GDM1 (cell line): Measurements from ENCODE around the gene TFR2.

ENCODE experiments used
- DNase-seq: peaks from one replicate; lab custom pipeline; 2025; lab: John Stamatoyannopoulos, UW

TFR2 gene

DNA sequence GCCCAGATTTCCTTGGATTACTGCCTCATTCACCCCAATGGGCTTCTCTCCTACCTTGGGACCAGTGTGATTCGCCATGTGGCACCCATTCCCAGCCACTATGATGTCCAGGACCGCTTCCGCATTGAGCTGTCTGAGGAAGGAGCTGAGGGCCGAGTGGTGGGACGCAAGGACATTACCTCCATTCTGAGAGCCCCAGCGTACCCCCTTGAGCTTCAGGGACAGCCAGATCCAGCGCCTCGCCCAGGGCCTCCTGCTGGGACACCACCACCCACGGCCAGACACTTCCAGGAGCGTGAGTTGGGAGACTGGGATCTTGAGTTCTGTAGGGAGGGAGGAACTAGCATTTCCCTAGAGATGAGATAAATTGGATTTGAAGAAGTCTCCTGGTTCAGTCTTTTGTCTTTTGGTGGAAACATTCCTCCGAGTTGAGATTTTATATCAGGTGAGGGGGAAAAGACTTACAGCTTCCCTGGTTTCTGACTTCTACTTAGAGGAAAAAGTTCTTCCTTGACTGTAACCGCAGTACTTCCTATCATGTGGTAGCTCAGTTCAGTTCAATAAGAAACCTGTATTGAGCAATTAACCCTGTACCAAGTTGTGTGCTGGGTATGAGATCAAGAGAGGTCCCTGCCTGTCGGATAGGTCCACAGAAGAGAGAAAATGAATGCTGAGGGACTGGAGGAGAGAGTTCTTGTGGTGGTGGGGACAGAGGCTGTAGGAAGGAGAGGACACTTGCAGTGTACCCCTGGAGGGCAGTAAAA is 27.8 kb downstream of the TFR2 start:
- no peak for DNase-seq

DNA sequence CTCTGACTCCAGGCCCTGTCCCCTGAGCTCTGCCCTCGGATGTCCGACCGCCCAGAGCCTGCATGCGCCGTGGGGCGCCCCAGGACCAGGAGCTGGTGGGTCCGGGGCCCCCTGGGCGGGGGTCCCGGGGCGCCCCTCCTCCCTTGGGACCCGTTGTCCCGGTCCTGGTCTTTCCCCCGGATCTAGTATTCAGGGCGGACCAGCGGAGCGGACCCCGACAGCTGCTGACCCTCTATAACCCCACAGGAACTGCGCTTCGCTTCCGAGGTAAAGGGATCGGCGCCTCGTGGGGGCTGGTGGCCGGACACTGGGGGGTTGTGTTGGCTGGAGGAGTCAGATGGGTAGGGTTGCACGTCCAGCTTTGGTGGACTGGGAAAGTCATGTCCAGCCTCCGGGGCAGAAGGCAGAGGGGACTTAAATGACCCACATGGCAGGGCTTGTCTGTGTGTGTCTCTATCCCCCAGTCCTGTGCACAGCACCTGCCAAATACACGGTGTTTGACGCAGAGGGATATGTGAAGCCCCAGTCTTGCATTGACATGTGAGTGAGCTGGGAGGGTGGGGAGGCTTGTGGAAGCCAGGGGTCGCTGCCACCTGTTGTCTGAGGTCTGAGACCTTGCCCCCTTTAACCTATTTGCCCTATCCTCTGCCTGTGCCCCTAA is 28.5 kb downstream of the TFR2 start:
- no peak for DNase-seq

DNA sequence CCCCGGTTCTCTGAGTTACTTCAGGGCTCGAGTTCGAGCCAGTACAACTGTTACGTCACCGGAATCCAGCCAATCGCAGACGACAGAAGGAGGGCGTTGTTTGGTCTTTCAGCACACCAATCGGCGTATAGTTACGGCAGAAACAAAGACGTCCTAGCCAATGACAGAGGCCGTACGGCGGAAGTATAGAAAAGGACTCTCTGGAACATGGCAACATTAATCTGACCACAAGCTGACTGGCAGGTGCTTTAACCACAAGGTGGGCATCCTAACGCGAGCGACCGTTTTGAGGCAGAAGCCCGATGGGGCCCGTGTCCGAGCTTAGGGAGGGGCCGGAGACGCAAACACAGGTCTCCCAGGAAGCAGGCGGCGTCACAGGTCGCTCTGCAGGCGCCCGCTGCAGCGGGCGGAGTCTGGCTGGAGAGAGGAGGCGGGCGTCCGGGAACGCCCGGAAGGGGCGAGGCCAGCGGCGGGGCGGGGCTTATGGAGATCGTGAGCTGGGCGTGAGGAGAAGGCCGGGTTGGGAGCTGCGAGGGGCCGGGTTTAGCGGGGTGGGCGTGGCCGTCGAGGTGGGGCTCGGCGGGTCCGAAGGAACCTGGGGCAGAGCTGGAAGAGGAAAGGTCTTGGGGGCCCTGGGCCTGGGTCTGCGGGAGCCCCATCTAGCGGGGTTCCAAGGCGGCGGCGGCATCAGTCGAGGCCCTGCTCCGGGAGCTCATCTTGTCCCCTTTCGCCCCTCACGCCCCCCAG is 29.2 kb downstream of the TFR2 start, which contains the start of gene MOSPD3:
TSS of gene MOSPD3 (plus strand) at position 558 of the 747 bp plus-strand sequence. CDS start 252 bp downstream, outside the sequence.
- peak; percentile 95 for DNase-seq

DNA sequence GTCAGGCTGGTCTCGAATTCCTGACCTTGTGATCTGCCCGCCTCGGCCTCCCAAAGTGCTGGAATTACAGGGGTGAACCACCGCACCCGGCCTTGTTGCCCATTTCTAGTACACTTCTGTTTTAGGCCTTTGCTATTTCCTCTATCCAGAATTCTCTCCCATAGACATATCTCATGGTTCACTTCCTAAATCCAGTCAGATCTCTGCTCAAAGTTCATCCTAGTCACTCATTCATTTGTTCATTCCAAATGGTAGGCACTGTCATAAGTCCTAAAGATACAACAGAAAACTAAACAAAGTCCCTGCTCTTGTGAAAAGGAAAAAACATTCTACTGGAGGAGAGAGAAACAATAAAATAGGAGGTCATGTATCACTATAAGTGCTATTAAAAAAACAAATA is 31.4 kb downstream of the TFR2 start:
- no peak for DNase-seq

DNA sequence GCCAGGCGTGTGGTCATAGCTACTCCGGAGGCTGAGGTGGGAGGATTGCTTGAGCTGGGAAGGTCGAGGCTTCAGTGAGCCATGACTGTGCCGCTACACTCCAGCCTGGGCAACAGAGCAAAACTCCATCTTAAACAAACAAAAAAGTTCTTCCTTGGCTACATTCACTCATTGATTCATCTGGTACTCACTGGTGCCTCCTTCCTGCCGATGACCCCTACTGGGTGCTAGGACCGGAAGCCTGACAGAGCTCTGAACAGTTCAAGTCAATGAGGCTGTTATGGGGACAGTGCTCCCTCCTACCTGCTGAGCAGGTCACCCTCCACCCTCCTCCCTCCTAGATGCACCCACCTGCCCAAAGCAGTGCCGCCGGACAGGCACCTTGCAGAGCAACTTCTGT is 34.2 kb downstream of the TFR2 start:
- DNase-seq: no peak

DNA sequence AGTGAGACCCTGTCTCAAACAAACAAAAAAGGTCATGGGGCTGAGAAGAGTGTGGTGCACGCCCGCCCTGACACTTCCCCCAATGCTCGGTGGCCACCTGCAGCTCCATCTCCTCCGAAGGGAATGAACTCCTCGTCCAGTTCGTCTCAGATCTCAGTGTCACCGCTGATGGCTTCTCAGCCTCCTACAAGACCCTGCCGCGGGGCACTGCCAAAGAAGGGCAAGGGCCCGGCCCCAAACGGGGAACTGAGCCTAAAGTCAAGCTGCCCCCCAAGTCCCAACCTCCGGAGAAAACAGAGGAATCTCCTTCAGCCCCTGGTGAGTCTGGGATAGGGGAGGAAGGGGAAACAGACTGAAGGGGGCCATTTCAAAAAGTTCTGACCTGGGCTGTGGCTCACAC is 35.0 kb downstream of the TFR2 start:
- no peak for DNase-seq

DNA sequence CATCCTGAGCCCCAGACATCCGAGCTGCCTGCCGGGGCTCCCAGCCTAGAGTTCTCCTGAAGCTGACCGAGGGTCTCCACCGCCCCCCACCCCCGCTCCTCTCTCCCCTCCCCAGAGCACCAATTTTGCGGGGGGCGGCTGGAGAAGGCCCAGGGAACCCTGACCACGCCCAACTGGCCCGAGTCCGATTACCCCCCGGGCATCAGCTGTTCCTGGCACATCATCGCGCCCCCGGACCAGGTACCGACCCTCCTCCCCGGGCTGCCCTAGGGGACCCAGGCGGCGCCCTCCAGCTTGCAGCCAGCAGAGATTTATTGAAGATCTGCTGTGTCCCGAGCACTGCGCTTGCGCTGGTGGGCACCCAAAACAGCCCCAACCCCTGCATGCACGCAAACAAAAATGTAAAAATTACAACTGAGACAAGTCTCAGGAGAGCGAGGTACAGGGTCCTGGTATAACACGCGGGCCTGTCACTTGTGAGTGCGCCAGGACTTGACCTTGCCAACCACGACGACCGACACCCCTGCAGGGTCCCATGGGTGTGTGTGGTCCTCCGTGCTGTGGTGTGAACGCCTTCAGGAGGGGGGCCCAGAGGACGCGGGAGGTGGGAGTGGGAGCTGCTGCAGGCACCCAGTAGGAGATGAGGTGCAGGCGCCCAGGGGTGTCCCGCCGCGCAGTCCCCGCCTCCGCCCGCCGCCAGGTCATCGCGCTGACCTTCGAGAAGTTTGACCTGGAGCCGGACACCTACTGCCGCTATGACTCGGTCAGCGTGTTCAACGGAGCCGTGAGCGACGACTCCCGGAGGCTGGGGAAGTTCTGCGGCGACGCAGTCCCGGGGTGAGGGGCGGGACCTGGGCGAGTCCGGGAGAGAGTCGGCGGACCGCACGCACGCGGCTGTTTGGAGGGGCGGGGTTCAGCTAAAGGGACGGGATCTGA is 36.1 kb downstream of the TFR2 start:
- no peak for DNase-seq

DNA sequence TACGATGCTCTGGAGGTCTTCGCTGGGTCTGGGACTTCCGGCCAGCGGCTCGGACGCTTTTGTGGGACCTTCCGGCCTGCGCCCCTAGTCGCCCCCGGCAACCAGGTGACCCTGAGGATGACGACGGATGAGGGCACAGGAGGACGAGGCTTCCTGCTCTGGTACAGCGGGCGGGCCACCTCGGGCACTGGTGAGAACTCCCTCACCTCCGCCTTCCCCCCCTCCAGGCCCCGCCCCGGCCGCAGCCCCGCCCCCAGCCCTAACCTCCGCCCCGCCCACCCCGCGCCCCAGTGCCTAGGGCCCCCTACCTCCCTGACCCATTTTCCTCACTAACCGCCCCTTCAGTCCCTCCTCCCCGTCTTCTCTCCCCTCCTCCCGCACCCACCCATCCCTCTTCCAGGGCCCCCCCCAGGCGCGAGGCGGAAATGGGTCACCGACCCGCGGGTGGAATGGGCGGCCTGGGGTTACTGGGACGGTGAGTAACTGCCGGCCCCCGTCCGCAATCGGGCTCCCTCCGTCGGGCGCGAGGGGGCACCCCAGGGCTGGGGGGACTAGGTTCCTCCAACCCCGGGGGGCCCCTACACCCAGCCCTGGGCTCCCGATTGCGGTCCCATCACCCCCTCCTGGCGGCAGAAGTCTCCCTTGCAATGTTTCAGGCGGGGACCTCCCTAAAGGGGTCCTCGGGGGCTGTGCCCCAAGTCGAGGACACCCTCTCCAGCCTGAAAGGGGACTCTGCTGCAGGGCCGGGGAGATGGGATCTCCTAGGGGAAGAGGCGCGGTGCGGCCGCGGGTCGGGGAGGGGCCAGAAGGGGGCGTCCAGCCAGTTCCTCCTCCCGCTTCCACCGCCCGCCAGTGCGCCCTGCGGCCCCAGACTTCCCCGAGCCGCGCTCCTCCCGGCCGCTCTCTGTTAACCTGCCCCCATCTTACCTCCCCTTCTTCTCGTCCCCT is 37.0 kb downstream of the TFR2 start:
- DNase-seq: peak; percentile 65

DNA sequence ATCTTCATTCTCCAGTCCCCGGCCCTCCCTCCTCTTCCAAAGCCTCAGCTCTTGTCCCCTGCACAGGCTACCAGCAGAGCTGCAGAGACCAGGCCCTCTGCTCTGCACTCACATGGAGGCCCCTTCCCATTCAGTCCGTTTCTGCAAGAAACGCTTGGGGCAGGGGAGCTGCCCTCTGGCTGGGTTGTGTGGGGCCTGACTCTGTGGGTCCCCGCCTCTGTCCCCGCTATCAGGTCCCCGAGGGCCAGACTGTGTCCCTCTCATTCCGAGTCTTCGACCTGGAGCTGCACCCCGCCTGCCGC is 37.7 kb downstream of the TFR2 start:
- DNase-seq: no peak

DNA sequence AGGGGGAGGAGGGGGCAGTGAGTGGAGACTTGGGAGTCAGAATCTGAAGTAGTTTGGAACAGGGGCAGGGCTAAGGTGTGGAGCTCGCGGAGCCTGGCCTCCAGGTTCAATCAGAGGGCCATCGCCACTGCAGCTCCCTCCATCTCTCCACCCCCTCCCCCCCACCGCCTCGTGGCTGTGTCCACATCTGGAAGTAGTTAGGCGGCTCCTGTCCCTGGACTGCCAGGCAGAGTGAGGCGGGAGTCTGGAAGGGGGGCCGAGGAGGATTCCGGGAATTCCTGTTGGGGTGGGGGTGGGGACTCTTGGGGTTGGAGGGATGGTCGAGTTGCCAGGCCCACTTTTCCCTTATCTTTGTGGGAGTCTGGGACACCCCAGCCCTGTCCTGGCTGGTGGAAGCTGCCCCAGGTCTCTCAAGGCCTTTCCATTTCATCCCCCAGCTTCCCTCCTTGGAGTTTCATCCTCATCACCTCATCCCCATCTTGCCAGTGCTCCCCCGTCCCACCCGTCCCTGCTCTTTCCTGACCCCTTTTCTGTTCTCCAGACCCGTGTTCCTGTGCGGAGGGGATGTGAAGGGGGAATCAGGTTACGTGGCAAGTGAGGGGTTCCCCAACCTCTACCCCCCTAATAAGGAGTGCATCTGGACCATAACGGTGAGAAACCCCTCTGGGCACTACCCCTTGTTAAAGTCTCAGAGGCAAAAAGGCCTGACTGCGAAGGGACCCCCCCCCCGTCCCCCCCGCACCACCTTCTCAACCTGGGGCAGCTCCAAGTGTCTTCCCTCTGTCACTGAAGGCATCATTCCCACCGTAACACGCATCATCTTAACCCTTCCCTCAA is 38.2 kb downstream of the TFR2 start:
- DNase-seq: no peak

DNA sequence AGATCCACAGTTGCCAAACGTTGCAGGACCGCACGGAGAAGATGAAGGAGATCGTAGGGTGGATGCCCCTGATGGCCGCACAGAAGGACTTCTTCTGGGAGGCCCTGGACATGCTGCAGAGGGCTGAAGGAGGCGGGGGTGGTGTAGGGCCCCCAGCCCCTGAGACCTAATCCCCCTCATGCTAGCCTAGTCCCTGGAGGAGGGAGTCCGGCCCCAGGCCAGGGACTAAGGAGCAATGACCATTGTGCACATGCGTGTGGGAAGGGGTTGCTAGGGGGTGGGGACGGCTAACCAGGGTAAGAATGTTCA is 40.7 kb downstream of the TFR2 start:
- no peak for DNase-seq

DNA sequence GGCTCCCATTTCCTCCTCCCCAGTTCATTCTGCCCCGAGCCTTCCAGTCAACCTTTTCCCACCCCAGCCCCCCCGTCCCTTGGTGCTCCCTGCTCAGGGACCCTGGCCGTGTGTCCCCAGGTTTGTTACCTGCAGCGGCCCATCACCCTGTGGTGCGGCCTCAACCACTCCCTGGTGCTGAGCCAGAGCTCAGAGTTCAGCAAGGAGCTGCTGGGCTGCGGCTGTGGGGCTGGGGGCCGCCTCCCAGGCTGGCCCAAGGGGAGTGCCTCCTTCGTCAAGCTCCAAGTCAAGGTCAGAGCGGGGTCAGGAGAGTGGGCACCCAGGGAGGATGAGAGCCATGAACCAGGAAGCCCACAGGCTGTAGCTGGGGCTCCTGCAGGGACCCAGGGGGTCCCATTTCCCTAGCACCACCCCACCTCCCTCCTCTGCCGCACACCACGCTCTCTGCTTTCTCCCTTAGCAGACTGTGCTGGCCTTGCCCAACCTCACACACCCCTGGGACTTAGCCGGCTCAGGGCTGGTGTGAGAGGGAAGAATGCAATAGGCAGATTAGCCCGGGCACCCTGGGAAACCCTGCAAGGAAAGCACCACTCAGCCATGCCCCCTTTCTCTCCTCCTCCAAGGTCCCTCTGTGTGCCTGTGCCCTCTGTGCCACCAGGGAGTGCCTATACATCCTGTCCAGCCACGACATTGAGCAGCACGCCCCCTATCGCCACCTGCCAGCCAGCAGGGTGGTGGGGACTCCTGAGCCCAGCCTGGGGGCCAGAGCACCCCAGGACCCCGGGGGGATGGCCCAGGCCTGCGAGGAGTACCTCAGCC is 41.2 kb downstream of the TFR2 start:
- no peak for DNase-seq

DNA sequence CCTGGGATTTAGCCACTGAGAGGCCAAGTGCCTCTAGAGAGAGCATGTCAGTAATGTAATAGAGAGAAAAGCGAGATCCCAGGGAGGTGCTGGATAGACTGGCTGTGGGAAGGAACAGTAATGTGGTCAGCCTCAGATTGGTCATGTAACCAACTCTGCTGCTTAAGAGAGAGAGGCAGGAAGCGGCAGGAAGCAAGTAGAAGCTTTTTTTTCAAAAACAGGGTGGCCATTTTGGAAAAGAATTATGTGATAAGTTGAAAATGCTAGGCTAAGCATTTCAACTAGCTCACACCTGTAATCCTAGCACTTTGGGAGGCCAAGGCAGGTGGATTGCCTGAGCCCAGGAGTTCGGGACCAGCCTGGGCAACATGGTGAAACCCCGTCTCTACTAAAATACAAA is 42.9 kb downstream of the TFR2 start:
- peak; percentile 53 for DNase-seq

DNA sequence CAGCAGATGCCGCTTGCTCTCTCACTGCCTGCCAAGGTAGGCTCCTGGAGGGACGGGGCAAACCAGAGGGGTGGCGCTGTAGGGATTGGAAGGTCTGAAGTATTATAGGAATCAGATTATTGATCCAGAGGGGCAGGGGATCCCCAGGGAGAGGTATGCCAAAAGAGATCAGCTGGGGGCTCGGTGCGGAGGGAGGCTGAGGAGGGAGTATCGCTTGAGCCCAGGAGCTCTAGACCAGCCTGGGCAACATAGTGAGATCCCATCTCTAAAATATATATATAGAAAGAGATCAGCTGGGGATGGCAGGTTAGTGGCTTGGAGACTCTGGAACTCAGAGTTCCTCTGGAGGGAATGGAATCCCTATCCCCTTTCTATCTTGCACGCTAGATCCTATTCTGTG is 46.2 kb downstream of the TFR2 start:
- no peak for DNase-seq

DNA sequence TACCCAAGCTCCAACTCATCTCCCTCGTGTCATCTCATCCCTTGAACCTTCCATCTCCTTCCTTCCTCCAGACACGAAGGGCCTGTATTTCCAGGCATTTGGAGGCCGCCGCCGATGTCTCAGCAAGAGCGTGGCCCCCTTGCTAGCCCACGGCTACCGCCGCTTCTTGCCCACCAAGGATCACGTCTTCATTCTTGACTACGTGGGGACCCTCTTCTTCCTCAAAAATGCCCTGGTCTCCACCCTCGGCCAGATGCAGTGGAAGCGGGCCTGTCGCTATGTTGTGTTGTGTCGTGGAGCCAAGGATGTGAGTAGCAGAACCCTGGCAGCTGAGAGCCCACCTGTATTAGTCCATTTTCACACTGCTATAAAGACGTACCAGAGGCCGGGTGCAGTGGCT is 49.8 kb downstream of the TFR2 start:
- DNase-seq: no peak

DNA sequence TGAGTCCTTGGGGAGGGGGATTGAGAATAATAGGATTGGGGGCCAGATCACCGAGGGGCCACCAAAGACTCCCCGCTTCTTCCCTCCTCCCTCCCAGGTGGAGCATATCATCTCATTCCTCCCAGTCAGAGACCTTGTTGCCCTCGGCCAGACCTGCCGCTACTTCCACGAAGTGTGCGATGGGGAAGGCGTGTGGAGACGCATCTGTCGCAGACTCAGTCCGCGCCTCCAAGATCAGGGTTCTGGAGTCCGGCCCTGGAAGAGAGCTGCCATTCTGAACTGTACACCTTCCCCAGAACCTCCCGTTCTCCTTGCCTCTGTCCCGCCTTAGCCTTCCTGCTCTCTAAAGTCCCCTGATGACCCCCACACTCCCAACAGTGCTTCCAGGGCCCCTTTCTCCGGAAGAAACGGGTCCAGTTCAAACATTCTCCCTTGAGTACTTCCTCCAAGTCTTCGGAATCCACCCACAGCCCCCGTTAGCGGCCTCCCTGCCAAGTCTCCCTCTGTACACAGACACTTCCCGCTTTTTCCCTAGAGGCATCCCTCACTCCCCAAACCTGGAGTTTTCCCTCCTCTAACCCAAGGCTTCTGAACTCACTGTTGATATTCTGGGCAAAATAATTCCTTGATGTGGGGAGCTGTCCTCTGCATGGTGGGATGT is 51.1 kb downstream of the TFR2 start:
- DNase-seq: no peak

DNA sequence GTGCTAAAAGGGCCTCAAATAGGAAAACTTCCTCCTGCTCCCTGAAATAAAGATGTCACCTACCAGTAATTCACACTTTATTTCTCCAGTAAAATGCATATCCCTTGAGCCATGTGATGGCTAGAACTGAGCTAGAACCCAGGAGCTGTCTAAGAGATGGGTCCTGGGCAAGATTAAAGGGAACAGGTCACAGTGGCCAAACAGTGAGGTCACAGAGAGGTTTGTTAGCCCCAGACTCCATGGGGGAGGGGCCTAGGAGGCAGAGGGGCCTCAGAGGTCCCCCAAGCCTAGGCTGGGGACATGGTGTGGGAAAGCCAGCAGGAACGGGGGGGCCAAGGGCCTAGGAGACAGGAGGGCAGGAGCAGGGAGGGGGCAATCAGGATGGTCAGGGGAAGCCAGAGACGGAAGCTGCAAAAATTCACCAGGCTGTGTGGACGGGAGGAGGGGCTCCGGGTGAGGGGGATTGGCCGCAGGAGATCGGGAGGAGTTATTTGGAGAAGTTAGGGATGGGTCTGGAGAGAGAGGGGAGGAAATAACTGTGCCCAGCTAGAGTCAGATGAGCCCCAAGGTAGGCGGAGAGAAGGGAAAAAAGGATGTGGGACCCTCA is 51.9 kb downstream of the TFR2 start:
- DNase-seq: no peak

DNA sequence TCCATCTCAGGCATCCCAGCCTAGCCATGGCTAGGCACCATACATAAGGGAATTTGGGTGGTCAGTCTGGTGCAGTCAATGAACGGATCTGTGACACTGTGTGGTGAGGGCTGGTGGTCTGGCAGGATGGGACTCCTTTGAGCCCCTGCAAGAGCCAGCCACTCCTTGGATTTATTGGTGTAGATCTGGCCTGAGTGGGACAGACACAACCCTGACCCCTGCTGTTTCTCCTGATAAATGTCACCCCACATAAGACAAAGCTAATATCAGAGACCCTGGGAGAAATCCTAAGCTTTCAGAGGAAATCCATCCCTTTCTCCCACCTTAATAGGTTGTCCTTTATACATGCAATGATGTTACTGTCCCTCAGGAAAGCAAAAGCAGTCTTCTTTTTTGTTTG is 52.9 kb downstream of the TFR2 start:
- peak; percentile 39 for DNase-seq
